Activated T-cell treated with anti-CD3 and anti-CD28 coated beads for 48 hours (primary cell): ENCODE results near the gene PPP1R13B.

Experiments used
- DNase-seq: peaks from one replicate; pipeline ENCODE4 v3.0.0-alpha.2; 2020; ENCODE audit warnings: low read depth

The PPP1R13B gene

GRCh38 chr14:103712633-103713247 is 134.6 kb downstream of the PPP1R13B start:
- no peak for DNase-seq

DNA sequence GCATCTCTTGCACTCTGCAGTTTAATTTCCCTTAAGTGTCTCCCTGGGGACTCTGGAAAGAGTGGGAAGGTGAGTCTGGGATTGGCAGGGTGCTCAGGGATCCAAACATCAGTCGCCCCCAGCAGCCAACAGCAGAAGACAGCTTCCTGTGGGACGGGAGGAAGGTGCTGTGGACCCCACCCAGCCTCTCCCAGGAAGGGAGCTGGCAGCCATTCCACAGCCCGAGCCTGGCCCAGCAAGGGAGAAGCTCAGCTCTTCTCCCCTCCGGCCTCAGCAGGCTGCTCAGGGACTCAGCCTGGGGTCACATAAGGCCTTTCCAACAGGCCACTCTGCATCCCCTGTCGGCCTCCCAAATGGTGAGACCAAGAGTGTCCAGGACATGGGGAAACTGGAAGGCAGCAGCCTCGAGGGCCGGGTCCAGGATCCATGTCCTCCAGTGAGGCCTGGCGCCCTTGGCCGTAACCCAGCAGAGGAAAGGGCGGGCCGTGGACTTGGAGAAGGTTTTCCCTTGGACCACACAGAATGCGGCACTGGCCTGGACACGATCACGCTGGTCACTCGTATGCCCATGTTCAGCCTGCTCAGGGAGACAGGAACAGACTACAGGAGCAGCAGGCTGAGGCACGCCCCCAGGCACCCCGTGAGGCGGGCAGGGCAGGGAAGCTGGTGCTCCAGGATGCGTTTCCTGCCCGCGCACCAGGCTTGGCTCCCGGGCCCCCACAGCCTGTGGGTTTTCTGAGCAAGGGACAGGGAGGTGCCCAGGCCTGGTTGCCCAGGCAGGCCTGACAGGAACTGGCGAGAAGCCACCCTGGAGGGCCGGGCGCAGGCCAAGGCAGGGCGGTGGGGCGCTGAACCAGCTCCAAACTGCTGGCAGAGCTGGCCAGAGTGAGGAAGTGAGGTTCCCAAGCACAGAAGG is 135.6 kb downstream of the PPP1R13B start:
- no peak for DNase-seq

DNA sequence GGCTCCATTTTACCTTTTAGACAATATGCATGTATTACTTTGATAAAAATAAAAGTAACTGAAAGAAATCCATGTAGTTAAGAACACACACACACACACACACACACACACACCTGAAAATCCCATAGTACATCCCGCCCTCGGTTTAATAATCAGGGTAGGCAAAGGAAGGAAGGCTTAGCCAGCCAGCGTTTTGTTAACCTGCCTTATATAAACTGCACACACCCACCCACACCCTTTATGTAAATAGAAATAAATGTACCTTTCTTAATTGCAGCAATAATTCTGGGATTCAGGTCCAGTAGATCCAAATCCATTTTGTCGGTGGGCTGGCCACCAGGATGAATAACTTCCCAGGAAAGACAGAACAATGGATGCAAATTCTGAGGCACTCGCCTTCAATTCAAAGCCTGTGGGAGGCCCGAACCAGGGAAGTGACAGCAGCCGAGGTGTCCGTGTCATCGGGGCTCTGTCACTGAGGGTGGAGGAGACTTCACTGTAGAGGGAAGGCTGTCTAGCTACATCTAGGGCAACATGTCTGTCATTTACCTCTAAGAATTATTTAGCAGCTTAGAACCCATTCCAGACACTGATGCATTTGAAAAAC is 136.5 kb downstream of the PPP1R13B start:
- no peak for DNase-seq

- no peak for DNase-seq
These were observed 137.6 kb downstream of the PPP1R13B start for GRCh38 chr14:103709814-103710213.

GRCh38 chr14:103708750-103709187 is 138.6 kb downstream of the PPP1R13B start:
- DNase-seq = no peak

GRCh38 chr14:103707329-103708263 is 139.8 kb downstream of the PPP1R13B start:
- DNase-seq = no peak

DNA sequence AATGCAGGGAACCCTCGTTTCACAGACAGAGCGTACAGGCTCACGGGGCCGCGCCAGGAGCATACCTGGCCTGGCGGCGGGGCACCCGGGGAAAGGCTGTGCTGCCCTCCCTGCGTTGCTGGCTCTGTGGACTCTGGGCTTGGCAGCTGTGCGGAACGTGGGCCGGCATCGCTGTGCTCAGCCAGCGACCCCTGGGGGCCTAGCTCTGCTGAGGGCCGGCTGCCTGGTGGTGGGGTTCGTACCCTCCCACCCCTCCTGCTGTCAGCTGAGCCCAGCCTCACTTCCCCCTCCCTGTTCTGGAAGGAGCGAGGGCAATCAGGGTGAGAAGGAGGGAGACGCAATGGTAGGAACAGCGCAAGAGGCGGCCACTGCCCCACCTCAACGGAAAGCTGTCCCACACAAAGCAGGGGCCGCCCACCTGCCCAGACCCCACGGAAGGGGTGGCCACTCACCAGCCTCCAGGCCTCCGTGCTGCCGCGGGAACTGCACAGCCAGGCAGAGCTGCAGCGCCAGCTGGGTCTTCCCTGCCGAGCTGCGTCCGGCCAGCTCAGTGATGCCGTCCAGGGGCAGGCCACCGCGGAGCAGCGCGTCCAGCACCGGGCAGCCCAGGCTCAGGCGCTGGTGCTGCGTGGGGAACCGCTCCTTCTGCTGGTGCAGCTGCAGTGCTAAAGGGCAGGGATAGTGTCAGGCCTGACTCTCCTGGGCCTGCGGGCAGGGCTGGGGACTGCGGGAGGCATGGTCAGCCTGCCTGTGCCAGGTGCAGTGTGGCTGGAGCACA is 140.6 kb downstream of the PPP1R13B start:
- DNase-seq = no peak

DNA sequence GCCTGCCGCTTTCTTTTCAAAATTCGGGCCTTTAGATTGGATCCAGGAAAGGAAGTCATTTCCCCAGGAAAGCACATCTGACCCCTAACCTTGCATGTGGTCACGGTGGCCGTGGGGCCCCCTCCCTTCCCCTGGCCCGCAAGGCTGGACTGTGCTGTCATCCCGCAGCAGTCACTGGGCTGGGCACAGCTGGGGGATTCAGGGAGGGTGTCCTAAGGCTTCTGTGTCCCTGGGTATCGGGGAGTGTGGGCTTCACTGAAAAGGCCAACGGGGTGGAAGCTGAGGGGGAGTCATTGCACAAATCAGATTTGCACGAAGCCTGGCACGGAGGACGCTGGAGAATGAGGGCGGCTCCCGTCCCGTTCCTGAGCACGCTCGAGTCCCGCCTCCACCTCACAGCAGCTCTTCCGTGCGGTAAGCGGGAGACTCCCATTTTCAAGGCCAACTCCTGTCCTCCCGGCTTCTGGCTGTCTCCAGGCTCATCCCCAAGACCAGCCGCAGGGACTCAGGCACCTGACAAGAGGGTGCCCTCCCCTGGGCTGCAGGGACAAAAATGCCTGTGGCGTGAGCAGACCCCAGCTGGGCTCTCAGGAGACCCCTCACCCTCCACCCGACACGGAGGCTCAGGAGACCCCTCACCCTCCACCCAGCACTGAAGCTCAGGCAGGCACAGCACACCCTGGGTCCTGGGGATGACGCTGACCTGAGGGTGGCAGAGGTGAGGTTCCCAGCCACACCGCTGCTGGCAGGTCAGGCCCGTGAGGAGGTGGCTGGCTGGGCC is 141.7 kb downstream of the PPP1R13B start:
- DNase-seq = no peak

DNA sequence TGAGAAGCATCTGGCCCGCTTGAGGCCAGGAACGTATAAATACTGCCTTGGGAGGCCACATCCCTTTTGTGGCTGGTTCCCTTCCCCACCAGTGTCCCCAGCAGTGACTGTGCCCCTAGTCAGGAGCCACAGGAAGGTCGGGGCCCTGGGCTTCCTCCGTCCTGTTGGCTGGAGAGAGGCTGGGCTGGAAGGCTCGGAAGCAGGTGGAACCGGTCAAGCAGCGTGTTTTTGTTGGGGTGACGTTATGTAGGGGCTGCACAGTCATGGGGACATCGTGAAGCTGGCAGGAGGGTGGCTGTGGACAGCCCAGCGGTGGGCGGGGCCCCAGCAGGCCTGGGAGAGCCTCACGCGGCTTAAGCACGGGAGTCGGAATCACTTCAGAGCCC is 142.3 kb downstream of the PPP1R13B start:
- DNase-seq = no peak

- DNase-seq = no peak
These were observed 142.7 kb downstream of the PPP1R13B start for GRCh38 chr14:103704708-103705107.

- no peak for DNase-seq
These were observed 143.7 kb downstream of the PPP1R13B start for GRCh38 chr14:103703433-103704385.

GRCh38 chr14:103702497-103703432 is 144.6 kb downstream of the PPP1R13B start:
- DNase-seq = no peak

DNA sequence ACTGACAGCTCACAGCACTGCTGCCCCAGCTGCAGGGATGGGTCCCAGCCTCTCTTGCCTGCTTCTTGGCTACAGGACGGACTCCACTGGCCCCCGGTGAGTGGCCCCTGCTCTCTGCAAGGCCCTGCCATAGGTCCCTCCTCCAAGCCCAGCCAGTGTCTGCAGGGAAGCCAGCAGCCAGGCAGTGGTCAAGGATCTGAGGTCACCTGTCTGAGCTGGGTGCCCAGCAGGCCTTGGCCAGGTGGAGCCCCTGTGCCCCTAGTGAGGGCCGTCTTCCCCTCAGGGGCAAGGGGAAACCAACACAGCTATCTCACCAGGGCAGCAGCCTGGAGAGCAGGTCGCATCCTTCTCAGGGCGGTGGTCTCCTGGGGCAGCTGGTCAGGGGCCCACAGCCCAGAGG is 145.3 kb downstream of the PPP1R13B start:
- DNase-seq = no peak

GRCh38 chr14:103700753-103701490 is 146.5 kb downstream of the PPP1R13B start:
- DNase-seq = no peak

DNA sequence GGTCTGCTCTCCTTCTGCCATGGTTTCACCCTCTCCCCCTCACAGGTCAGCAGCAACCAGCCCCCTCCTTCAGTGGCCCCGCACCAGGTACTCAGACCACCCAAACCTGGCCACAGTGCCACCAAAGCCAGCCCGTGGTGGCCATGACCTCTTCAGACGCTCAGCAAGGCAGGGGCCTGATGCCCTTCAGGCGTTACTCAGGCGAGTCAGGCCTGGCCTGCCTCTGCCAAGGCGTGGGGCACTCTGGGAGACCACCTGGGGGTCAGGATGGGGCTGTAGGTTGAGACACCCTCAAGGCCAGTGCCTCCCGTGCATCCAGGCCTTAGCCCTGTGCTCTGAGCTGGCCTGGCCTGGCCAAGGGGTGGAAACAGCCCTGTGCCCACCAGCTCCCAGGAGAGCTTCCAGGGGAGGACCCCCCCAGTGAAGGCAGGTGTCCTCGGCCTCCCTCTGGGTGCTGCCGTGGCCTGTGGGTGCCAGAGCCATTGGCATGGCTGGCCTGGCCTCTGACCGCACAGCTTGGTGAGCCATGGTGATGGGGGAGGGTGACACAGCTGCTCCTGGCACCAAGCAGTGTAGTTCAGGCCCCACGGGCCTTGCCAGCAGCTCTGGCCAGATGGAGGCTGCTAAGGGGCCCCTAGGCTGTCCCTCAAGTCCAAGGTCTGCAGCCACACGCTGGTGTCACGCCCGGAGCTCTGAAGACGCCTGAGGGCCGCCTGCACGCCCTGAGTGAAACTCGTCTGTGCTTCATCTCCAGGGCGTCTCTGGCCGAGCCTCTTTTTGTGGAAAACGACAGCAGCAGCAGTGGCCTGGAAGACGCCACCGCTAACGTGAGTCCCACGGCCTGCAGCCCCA is 147.2 kb downstream of the PPP1R13B start:
- no peak for DNase-seq

- no peak for DNase-seq
These were observed 148.1 kb downstream of the PPP1R13B start for GRCh38 chr14:103699261-103699661.
